ENCODE measurements around the gene C11orf91.
"Not testable (repeated sequence)": the region's sequence is repeated elsewhere in the genome, so short reads cannot be mapped to it uniquely, and the experiment has no call there.

Gene C11orf91

DNA sequence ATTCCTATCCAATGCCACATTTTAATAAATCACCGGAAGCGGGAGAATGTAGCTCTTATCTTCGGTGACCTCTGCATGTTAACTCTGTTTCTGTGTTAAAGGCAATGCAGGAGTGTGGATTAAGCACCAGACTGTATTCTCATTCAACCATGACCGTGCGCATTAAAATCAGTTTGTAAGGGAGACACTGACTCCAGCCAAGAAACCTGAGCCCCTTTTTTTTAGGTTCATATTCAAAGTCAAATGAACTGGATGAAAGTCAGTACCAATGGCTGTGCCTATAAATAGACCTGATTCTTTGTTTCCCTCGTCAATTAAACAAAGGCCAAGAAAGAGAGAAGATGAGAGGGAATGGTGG, 32.2 kb downstream of the C11orf91 start:
- no peak for DNase-seq

DNA sequence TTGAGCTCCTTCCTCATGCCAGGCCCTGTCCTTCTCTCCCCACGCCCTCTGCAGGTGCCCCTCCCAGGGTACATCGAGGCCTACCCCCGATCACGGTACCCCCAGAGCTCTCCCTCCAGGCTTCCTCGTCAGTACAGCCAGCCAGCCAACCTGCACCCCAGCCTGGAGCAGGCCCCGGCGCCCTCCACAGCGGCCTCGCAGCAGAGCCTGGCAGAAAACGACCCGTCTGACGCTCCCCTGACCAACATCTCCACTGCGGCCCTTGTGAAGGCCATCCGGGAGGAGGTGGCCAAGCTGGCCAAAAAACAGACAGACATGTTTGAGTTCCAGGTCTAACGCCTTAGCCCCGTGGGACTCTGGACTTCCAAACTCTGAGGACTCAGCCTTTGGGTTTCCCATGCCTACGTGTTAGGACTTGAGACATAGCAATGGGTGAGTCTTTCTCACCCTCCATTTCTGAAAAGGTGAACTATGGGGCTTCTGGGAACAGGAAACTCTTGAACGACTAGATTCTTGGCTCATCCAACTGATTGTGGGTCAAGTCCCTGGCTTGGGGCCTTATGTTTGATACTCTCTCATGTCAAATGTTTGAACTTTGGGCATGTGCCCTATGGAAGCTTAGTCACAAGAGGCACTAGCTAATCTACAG, 32.7 kb downstream of the C11orf91 start:
- DNase-seq = no peak

DNA sequence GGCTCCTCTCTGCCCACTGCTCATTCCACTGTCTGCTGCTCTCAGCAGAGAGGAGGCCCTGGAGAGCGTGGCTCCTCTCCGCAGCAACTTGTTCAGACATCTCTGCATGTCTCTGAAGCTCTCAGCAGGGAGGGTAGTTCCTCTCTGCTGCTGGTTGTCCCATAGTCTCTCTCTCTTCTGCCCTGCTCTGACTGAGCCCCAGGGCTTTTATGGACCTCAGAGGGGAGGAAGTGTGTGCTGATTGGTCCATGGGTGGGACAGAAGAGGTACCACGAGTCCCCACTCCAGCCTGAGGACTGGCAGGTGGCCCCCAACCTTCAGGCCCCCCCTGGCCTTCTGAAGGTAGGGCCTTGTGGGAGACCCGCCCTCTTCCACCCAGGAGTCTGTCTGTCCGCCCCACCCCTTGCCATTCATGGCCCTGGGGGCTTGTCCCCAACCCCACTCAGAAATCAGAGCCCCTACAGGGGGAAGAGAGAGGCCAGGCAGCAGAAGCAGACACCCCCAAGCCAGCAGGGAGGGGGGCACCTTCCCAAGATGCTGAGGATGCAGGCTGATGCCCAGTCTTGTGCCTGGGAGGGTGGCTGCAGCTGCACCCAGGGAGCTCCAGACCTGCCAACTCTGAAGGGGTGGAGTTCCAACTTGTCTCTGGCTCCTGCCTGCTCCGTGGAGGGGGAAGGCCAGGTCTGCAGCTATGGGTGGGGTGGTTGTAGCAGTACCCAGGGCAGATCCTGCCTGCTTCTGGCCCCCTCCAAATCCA, 35.1 kb downstream of the C11orf91 start:
- DNase-seq = no peak

DNA sequence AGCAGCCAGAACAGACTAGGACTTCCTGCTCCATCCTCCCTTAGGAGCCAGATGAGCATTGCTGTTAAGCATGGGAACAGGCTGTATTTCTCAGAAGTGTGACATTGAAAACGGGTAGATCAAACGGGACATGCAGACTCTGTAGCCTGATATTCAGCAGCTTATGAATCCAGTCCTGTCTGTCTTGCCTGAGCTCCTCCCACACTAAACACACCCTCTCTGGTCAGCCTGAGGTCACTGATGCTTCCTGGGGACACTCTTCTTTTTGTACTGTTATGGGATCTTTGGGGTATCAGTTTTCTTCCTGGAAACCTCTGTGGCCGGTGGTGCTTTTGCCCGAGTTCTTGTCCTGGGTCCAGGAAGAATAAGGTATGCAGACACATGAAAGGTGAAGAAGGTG, 35.8 kb downstream of the C11orf91 start:
- DNase-seq = no peak

DNA sequence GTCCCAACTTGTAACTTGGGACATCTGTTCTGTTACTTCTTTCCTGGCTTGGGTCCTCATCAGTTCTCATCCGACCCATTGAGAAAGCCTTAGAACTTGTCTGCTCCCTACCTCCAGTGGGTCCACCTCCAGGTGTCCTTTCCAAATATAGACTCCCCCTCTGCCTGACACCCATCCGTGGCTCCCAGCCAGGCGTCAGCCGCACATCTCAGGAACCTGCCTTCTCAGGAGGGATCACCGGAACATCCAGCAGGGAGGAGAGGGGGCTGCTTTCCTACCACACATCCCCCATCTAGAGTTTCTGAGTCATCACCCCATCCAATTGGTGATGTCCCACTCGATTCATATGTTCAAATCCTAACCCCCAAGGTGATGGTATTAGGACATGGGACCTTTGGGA, 36.5 kb downstream of the C11orf91 start:
- DNase-seq = no peak

DNA sequence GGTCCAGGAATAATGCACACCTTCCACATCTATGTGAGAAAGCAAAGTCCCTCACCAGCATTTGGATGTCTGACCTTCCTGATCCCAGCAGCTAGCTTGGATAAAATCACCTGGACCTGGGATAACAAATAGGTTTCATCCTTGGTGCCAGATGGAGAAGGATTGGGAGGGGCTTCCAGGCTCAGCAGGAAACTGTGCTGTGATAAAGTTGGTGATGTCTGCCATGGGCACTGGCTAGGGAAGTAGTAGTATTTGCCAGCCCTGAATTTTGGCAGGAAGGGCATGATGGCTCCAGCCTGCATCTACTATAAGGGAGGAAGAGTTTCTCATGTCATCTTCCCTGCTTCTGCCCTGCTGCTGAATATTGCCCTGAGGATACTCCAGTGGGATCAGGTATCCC, 37.5 kb downstream of the C11orf91 start:
- DNase-seq = no peak

DNA sequence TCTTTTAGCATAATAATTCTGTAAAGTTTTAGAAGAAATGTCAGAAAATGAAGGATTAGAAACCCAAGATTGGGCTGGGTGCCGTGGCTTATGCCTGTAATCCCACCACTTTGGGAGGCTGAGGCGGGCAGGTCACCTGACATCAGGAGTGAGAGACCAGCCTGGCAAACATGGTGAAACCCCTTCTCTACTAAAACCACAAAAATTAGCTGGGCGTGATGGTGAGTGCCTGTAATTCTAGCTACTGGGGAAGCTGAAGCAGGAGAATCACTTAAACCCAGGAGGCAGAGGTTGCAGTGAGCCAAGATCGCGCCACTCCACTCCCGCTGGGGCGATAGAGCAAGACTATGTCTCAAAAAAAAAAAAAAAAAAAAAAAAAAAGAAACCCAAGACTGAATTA, 39.1 kb downstream of the C11orf91 start:
- not testable (repeated sequence) for DNase-seq

DNA sequence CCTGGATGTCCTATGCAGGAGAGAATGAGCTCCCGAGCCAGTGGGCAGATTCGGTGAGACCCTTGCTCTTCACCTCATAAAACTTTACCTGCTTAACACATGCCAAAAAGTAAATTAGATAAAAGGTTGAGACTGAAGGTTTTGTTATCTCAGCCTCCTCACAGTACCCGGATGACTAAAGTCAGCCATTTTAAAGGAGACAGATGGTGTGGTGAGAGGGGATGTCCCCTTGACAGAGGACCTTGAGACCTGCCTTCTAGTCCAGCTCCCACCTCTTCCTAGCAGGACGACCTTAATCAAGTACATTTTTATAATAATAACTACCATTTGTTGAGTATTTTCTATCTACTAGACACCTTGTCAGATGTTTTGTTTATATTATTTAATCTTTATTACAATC, 39.7 kb downstream of the C11orf91 start:
- DNase-seq = no peak

DNA sequence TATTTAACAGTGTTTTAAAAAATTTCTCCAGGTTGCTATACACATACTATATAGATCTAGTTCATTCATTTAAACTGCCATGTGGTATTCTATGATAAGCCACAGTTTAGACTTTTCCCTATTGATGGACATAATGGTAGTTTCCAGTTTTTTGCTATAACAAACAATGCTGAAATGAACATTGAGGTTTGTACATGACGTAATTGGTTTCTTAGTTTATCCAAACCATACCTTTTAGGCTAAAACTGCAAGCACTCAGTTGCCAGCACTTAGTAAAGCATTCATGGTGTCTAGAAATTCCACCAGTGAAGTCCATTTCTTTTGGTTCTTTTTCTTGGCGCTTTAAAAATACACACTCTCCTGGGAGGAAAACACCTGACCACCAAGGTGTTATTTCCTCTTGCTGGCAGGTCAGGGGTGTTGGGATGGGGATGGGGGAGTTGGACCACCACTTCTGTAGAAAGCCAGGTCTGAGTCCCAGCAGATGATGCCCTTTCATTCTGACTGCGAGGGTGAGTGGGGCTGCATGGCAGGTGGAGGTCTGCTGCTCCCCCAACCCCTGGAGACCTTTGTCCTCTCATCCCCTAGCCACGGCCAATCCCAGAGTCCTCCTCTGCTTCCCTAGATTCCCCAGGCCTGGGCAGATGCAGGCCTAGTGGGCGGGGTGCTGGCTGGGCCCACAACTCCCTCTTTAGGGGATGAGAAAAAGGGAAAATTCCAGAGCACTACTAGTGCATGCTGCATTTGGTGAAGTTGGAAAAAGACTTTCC, 41.1 kb downstream of the C11orf91 start:
- no peak for DNase-seq

DNA sequence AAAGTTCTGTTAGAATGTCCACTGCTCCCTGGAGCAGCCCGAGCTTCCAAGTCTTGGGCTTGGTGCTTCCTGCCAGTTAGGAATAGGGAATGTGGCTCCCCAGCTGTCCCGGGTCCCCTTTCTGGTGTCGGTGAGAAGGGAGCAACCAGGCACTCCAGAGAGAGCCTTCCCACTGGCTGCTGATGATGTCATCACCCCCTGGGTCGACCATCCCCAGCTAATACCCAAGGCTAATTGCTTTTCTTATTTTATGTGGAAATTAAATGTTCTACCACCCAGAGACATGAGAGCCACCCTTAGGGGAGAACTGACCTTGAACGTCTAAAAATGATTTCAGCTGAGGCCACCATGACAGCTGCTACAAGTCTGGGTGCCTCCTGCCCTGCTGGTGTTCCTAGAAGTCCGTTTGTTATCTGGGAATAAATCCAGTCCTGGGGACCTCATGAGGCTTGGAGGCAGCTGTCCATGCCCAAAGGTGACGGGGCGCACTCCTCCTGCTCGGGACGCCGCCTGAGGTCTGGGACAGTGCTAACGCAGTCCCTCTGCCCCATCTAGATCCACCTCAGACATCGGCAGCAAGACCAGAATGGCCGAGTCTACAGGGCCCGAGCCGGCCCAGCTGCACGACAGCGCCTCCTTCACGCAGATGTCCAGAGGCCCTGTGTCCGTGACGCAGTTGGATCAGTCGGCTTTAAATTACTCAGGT, 42.3 kb downstream of the C11orf91 start:
- DNase-seq = no peak

DNA sequence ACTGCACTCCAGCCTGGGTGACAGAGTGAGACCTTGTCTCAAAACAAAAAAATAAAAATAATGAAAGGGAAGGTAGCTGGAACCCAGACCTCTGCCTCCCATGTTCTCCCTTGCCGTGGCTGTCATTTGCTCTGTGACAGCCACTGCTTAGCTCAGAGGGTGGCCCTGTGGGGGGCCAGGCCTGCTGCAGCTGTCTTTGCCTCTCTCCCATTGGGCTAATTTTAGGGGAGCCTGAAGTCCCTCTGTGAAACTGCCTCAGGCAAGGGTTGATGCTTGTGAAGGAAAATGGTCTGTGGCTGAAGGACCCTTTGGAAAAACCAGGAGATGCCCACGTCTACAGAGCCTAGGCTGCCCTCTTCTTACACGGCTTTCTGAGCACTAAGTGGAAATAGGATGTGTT, 42.9 kb downstream of the C11orf91 start:
- no peak for DNase-seq

DNA sequence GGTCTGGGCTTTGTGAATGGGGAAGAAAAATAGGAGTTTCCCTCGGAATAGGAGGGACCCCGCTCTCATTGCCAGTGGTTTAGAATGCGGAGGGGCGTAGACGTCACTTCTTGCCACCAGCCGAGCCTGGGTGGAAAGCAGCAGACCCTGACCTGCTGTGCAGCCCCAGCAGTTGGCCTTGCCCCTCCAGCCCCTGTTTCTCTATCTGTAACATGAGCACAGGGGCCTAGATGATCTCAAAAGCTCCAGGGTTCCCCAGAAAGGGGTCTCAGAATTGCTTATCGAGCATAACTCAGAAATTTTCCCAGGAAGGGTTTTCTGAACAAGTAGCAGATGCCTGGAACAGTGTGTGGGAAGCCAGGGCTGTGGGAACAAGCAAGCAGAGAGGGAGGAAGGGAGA, 43.9 kb downstream of the C11orf91 start:
- no peak for DNase-seq

DNA sequence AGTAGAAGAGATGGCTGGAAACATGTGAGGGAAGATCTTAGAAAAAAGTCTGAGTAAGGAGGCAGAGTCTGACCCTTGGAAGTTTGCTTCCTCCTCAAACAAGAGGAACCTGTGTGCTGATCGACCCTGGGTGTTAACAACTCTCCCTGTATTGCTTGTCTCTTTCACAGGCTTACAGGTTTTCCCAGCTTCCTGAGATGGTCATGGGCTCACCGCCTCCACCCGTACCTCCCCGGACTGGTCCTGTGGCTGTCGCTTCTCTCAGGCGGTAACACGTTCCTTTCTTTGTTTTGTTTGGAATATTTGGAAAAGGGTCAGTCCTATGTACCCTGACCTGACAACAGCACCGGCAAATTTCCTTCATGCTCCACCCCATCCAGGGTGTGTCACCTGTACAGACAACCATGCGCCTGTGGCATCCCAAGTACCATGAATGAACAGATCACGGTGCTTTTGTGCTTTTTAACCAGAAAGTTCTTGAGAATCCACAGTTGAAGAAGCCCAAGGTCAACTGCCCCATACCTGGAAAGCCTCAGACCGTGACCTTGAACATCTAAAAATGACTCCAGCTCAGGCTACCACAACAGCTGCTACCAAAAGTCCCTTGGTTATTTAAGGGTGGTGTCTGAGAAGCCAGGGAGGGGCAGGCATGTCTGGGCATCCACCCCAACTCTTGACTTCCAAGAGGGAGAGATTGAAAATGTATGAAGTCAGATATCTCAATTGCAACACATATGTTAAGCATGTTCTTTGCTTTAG, 44.6 kb downstream of the C11orf91 start:
- DNase-seq = no peak

DNA sequence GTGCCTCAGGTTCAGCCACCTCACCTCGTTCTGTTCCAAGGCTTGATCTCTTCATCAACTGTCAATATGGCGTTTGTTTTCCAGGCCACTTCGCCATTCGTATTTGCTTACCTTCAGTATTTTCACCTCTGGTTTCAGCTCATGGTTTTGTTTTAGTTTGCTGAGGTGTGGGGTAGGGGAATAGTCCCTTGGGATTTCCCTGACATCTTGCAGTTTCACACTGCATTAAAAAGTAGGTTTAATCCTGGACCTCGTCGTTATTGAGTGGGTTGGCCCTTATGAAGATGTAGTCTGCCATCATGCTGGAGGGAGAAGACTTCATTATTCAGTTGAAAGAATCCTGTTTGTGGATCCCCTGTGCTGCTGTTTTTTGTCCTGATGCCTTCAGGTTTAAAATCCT, 46.0 kb downstream of the C11orf91 start:
- no peak for DNase-seq

DNA sequence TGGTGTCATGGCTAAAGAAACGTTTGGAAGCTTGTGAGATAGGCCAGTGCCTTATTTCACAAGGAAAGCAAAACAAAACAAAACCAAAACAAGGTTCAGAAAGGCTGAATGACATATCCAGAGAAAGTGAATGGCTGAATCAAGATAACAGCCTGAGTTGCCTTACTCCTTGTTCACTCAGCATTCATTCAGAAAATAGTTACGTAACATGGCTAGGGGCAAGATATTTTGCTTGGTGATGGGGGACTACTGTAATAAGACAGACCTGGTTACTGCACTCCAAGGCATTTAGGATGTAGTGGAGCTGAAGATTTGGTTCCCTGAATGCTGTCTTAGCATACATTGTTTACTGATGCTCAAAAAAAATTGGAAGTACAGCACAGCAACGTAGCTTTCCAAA, 47.7 kb downstream of the C11orf91 start:
- no peak for DNase-seq

DNA sequence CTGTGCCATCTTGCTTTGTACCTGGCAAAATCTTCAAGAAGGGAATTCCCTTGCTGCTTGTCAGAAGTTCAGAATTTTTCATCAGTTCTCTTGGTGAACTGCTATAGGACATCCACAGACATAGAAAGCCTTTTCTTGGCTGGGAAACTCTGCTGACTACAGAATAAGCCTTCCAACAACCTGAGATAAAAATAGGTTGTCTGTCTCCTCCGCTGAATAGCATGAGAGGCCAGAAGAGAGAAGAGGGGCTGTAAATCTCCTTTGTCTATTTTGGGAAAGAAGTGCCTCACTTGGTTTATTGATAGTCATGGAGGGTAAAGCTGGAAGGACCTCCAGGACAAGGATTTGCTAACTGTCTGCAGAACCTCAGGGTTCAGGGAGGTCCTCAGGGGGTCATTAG, 48.2 kb downstream of the C11orf91 start:
- DNase-seq = no peak

DNA sequence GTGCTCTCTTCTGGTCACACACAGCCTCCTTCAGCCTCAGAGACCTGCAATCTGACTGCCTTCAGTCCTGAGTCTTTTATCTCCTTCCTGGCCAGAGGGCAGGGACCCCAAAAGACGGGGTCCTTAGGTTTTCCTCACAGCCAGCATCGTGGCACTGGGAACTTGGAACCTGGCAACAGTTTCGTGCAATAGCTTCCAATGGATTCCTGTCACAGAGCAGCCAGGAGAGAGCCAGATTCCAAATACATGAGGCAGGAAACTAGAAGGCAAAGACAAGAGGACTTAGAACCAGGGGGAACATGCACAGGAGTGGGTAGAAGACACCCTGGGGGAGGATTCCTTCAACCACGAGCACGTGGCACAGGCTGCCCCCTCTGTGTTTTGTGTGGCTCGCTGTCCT, 48.6 kb downstream of the C11orf91 start:
- no peak for DNase-seq

DNA sequence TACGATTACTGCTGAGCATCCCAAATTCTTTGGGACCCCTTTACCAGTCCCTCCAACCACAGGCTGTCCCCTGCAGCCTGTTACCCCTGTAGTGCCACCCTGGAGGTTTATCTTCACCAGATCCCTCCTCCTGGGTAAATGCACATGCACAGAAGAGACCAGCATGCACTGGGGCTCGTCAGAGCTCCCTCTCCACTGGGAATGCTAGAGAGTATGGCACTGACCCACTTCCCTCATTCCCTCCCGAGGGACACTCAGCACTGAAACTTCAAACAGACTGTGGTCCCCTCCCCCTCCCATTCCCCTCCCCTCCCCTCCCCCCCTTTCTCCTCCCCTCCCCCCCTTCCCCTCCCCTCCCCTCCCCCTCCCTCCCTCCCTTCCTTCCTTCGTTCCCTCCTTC, 49.1 kb downstream of the C11orf91 start:
- DNase-seq = no peak

DNA sequence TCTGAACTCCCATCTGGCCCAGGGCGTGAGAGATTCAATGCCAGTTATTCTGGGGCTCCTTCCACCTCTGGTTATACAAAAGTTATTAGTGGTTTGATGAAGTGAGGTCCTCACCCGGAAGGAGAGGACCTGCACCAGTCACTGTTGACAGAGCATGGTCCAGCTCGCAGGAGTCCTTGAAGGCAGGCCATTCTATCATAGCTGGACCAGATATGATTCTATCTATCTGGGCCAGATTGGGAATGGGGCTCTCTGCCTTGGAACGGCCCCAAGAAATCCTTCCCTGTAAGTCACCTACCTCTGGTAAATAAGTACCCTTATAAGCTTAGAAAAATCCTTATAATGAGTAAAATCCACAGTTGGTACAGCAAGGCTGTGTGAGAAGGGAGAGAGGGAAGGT, 50.7 kb downstream of the C11orf91 start:
- no peak for DNase-seq
